OCI-LY3 (cell line): ENCODE results near the gene GATAD1.
A peak's percentile ranks its signal among the peaks of the same experiment; 100 is the strongest.
"Not testable (repeated sequence)": the region's sequence is repeated elsewhere in the genome, so short reads cannot be mapped to it uniquely, and the experiment has no call there.

Experiments
- H2AFZ ChIP-seq: fragments of 200-600, 300-600 bp; shearing (Covaris generic); 2 replicates; pipeline ENCODE4 v1.6.0; 2014; ENCODE audit warnings: antibody characterized with exemption, low read depth, low read length
- H3K27ac ChIP-seq: fragments of 200-600, 300-600 bp; sonication (generic); 2 replicates; pipeline ENCODE4 v1.5.1; 2014; ENCODE audit warnings: mild to moderate bottlenecking, low read length, moderate library complexity, mixed read lengths
- H3K27me3 ChIP-seq: fragments of 200-600, 300-600 bp; sonication (generic); 2 replicates; pipeline ENCODE4 v1.6.1; 2014; ENCODE audit warnings: low read depth, low read length, mixed read lengths
- H3K36me3 ChIP-seq: fragments of 200-600, 300-600 bp; sonication (generic); replicated peaks from 2 replicates; pipeline ENCODE3; 2014; ENCODE audit warnings: low read depth, low read length, mixed read lengths
- H3K4me1 ChIP-seq: fragments of 300-600, 200-600 bp; sonication (generic); 2 replicates; pipeline ENCODE4 v1.6.1; 2014; ENCODE audit warnings: low read length, mixed read lengths
- H3K4me2 ChIP-seq: fragments of 200-600, 300-600 bp; sonication (generic); 2 replicates; pipeline ENCODE4 v1.6.1; 2014; ENCODE audit warnings: low read length, mixed read lengths
- H3K4me3 ChIP-seq: fragments of 300-600, 200-600 bp; sonication (generic); 2 replicates; pipeline ENCODE4 v1.5.1; 2014; ENCODE audit warnings: antibody characterized with exemption, mild to moderate bottlenecking, low read length, moderate library complexity
- H3K79me2 ChIP-seq: fragments of 300-600, 200-600 bp; shearing (Covaris generic); 2 replicates; pipeline ENCODE4 v1.6.1; 2014; ENCODE audit warnings: mild to moderate bottlenecking, low read length, mixed read lengths
- H3K9ac ChIP-seq: fragments of 300-600, 200-600 bp; shearing (Covaris generic); 2 replicates; pipeline ENCODE4 v1.6.0; 2014; ENCODE audit warnings: mild to moderate bottlenecking, low read length, moderate library complexity
- H3K9me3 ChIP-seq: fragments of 200-600, 300-600 bp; shearing (Covaris generic); 2 replicates; pipeline ENCODE4 v1.6.1; 2014; ENCODE audit warnings: low read length, mixed read lengths; ENCODE audit not compliant: insufficient read depth
- H4K20me1 ChIP-seq: fragments of 200-600, 300-600 bp; sonication (generic); 2 replicates; pipeline ENCODE4 v1.6.1; 2016; ENCODE audit warnings: low read length, mixed read lengths; ENCODE audit not compliant: insufficient read depth
- CTCF ChIP-seq: fragments of 200-600, 300-600 bp; sonication (generic); IDR thresholded peaks from 2 replicates; pipeline ENCODE4 v1.5.1; 2014; ENCODE audit warnings: antibody characterized with exemption, low read length, low read depth
- EZH2phosphoT487 ChIP-seq: fragments of 200-600 bp; shearing (Covaris generic); IDR thresholded peaks from 2 replicates; pipeline ENCODE4 v1.6.1; 2018; ENCODE audit warnings: antibody characterized with exemption, mixed run types, low read depth

Gene GATAD1

GRCh38 chr7:92437956-92438491 lies 9.3 kb upstream of the GATAD1 start:
- Histone ChIP-seq H3K79me2 (no peaks in the 10 kb centered on the region), H3K9ac (no peak overlapping the region), H3K4me3 (no peak overlapping the region), H4K20me1 (no peaks in the 10 kb centered on the region), H3K27ac (no peak overlapping the region), H3K9me3 (no peaks in the 10 kb centered on the region), H3K4me1 (no peaks in the 10 kb centered on the region), H3K27me3 (no peaks in the 10 kb centered on the region; the same call in 1 of the 2 replicates), H3K4me2 (no peak overlapping the region), H2AFZ (no peak overlapping the region), H3K36me3 (no peaks in the 10 kb centered on the region)
- TF ChIP-seq CTCF = no peak
- TF ChIP-seq EZH2phosphoT487 = no peak

- H3K9ac ChIP-seq, H4K20me1 ChIP-seq, H3K9me3 ChIP-seq, H3K36me3 ChIP-seq, H3K4me1 ChIP-seq, H3K27me3 ChIP-seq, H3K27ac ChIP-seq, H3K4me2 ChIP-seq, H3K4me3 ChIP-seq, H2AFZ ChIP-seq, H3K79me2 ChIP-seq: not testable (repeated sequence)
These were observed 4.6 kb upstream of the GATAD1 start for GRCh38 chr7:92442720-92443119.

GRCh38 chr7:92446869-92447344 lies 375 bp upstream of the GATAD1 start:
- peak overlapping the region; percentile 86 for H3K9ac ChIP-seq
- peaks cover 3% of the 10 kb centered on the region; the same call in 1 of the 2 replicates for H3K79me2 ChIP-seq
- H3K4me1 ChIP-seq = 0 out of 2 replicates have a peak, but pooled peaks cover 8% of the 10 kb centered on the region
- H3K27ac ChIP-seq = no peak overlapping the region
- peak overlapping the region; percentile 83; the same call in 1 of the 2 replicates for H2AFZ ChIP-seq
- no peaks in the 10 kb centered on the region for H3K27me3 ChIP-seq
- H3K4me2 ChIP-seq = peak overlapping the region; percentile 69
- peak overlapping the region; percentile 92 for H3K4me3 ChIP-seq
- peaks cover 21% of the 10 kb centered on the region for H3K36me3 ChIP-seq
- TF ChIP-seq CTCF = 0 out of 2 replicates have a peak, but pooled peaks have one; percentile 83
- no peak for TF ChIP-seq EZH2phosphoT487
- no peaks in the 10 kb centered on the region for H3K9me3 ChIP-seq
- no peaks in the 10 kb centered on the region for H4K20me1 ChIP-seq

- Histone ChIP-seq H3K27ac (peak overlapping the region; percentile 67), H3K79me2 (peaks cover 3% of the 10 kb centered on the region; the same call in 1 of the 2 replicates), H3K36me3 (peaks cover 34% of the 10 kb centered on the region), H3K4me3 (peak overlapping the region; percentile 92), H3K4me1 (0 out of 2 replicates have a peak, but pooled peaks cover 8% of the 10 kb centered on the region), H3K27me3 (no peaks in the 10 kb centered on the region), H4K20me1 (no peaks in the 10 kb centered on the region), H2AFZ (peak overlapping the region; percentile 92), H3K9ac (peak overlapping the region; percentile 86), H3K9me3 (no peaks in the 10 kb centered on the region), H3K4me2 (peak overlapping the region; percentile 84)
- TF ChIP-seq CTCF (peak; percentile 74), EZH2phosphoT487 (no peak)
These were observed 994 bp downstream of the GATAD1 start for GRCh38 chr7:92448205-92448747.
